ENCODE data around the gene MTARC2. TPM values are rescaled to one million over a fixed set of nuclear protein-coding genes. Genes with fewer than 3 reads are reported as not detected.

Gene MTARC2
- total and polyA plus RNA-seq, 2 donors from 2014 or later, result 28.6 to 95.2 TPM

- Histone ChIP-seq H3K9me3 (ENCODE audit: control insufficient read depth in 2 of 3, insufficient read depth in 1 of 3, low read length in 3 of 3) (no peaks in the 10 kb centered on the region), H3K4me3 (ENCODE audit: low read length in 3 of 3) (no peak overlapping the region), H3K36me3 (ENCODE audit: control insufficient read depth in 2 of 3, insufficient read depth in 3 of 3, low read length in 3 of 3) (no peaks in the 10 kb centered on the region), H3K9ac (ENCODE audit: low read length in 3 of 3) (no peak overlapping the region), H3K27ac (ENCODE audit: low read depth in 2 of 2, low read length in 2 of 2) (no peak overlapping the region), H3K27me3 (ENCODE audit: control insufficient read depth, insufficient read depth, low read length) (no peaks in the 10 kb centered on the region), H3K4me1 (ENCODE audit: control insufficient read depth in 2 of 3, insufficient read depth in 2 of 3, low read depth in 1 of 3, low read length in 3 of 3) (no peaks in the 10 kb centered on the region)
- TF ChIP-seq, protein P1, sequence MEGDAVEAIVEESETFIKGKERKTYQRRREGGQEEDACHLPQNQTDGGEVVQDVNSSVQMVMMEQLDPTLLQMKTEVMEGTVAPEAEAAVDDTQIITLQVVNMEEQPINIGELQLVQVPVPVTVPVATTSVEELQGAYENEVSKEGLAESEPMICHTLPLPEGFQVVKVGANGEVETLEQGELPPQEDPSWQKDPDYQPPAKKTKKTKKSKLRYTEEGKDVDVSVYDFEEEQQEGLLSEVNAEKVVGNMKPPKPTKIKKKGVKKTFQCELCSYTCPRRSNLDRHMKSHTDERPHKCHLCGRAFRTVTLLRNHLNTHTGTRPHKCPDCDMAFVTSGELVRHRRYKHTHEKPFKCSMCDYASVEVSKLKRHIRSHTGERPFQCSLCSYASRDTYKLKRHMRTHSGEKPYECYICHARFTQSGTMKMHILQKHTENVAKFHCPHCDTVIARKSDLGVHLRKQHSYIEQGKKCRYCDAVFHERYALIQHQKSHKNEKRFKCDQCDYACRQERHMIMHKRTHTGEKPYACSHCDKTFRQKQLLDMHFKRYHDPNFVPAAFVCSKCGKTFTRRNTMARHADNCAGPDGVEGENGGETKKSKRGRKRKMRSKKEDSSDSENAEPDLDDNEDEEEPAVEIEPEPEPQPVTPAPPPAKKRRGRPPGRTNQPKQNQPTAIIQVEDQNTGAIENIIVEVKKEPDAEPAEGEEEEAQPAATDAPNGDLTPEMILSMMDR (IDR thresholded peaks at IDR 0.05; ENCODE audit: borderline replicate concordance, extremely low read depth, insufficient read depth), result no peak
- DNase-seq (no peak), FAIRE-seq (no peak)
- intact Hi-C loops (cut with DNase I), result no loop called here
Observed at GRCh38 chr1:220741349-220741748, 6.8 kb upstream of the MTARC2 start.

DNA sequence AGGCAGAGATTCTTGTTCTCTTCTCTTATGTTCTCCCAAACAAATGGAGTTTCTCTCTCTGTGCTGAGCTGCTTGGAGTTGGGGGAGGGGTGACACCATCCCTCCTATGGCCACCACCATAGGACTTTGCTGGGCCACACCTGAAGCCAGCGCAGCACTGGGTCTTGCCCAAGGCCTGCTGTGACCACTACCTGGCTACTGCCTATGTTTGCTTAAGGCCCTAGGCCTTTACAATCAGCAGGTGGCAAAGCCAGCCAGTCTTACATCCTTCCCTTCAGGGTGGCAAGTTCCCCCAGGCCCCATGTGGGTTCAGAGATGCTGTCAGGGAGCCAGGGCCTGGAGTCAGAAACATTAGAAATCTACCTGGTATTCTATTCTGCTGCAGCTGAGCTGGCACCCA is 6.3 kb upstream of the MTARC2 start:
- no peak for DNase-seq
- Histone ChIP-seq H3K4me3 (ENCODE audit: low read length in 3 of 3) (no peak overlapping the region), H3K27ac (ENCODE audit: low read depth in 2 of 2, low read length in 2 of 2) (no peak overlapping the region), H3K36me3 (ENCODE audit: control insufficient read depth in 2 of 3, insufficient read depth in 3 of 3, low read length in 3 of 3) (no peaks in the 10 kb centered on the region), H3K27me3 (ENCODE audit: control insufficient read depth, insufficient read depth, low read length) (no peaks in the 10 kb centered on the region), H3K9me3 (ENCODE audit: control insufficient read depth in 2 of 3, insufficient read depth in 1 of 3, low read length in 3 of 3) (no peaks in the 10 kb centered on the region), H3K4me1 (ENCODE audit: control insufficient read depth in 2 of 3, insufficient read depth in 2 of 3, low read depth in 1 of 3, low read length in 3 of 3) (no peaks in the 10 kb centered on the region), H3K9ac (ENCODE audit: low read length in 3 of 3) (no peak overlapping the region)
- TF ChIP-seq, protein P1 (IDR thresholded peaks at IDR 0.05; ENCODE audit: borderline replicate concordance, extremely low read depth, insufficient read depth), result no peak
- FAIRE-seq, result no peak
- intact Hi-C loops (cut with DNase I), result no loop called here

DNA sequence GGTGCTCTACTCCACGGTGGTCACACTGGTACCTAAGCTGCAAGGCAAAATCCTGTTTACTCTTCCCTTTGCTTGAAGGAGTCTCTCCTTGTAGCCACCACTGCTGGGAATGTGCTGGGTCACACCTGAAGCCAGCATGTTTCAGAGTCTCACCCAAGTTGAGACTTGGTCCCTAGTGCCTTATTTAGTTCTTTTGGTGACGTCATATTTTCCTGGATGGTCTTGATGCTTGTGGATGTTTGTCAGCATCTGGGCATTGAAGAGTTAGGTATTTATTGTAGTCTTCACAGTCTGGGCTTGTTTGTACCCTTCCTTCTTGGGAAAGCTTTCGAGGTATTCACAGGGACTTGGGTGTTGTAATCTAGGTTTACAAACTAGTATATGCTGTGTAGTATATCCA is 5.6 kb upstream of the MTARC2 start:
- intact Hi-C loops (cut with DNase I), result no loop called here

More for the DNA sequence above, 5.6 kb upstream of the MTARC2 start:
- DNase-seq (no peak), FAIRE-seq (no peak)
- Histone ChIP-seq H3K4me1 (ENCODE audit: control insufficient read depth in 2 of 3, insufficient read depth in 2 of 3, low read depth in 1 of 3, low read length in 3 of 3) (peaks cover 0 to 7% (median 4%) of the 10 kb centered on the region in 3 donors), H3K27ac (ENCODE audit: low read depth in 2 of 2, low read length in 2 of 2) (no peak overlapping the region), H3K4me3 (ENCODE audit: low read length in 3 of 3) (no peak overlapping the region), H3K36me3 (ENCODE audit: control insufficient read depth in 2 of 3, insufficient read depth in 3 of 3, low read length in 3 of 3) (no peaks in the 10 kb centered on the region), H3K9me3 (ENCODE audit: control insufficient read depth in 2 of 3, insufficient read depth in 1 of 3, low read length in 3 of 3) (no peaks in the 10 kb centered on the region), H3K27me3 (ENCODE audit: control insufficient read depth, insufficient read depth, low read length) (no peaks in the 10 kb centered on the region), H3K9ac (ENCODE audit: low read length in 3 of 3) (no peak overlapping the region)
- TF ChIP-seq, protein P1 (IDR thresholded peaks at IDR 0.05; ENCODE audit: borderline replicate concordance, extremely low read depth, insufficient read depth), result no peak
